Measurements from ENCODE around the gene OR10J5.
"Not testable (repeated sequence)": the region's sequence is repeated elsewhere in the genome, so short reads cannot be mapped to it uniquely, and the experiment has no call there.

OR10J5 gene, protein sequence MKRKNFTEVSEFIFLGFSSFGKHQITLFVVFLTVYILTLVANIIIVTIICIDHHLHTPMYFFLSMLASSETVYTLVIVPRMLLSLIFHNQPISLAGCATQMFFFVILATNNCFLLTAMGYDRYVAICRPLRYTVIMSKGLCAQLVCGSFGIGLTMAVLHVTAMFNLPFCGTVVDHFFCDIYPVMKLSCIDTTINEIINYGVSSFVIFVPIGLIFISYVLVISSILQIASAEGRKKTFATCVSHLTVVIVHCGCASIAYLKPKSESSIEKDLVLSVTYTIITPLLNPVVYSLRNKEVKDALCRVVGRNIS

DNA sequence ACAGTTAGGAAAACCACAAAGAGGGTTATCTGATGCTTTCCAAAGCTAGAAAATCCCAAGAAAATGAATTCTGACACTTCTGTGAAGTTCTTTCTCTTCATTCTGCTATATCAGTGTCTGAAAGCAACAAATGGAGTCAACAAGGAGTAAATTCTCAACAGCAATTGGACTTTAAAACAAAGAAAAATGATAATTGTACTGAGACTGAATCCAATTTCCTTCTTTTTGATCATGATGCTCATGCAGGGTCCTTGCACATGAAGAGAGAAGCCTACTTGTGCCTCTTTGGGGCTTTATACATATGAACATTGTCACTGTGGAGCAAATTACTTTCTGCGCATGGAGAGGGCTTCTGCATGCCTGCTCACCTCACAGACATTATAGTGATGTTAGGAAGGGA lies at the start of gene OR10J5:
TSS of gene OR10J5 (minus strand) at position 101 of the 400 bp plus-strand sequence. CDS start at position 101, 0 bp downstream.
- DNase-seq = no peak

GRCh38 chr1:159584536-159584935 lies 48.7 kb upstream of the OR10J5 start:
- no peak for DNase-seq

DNA sequence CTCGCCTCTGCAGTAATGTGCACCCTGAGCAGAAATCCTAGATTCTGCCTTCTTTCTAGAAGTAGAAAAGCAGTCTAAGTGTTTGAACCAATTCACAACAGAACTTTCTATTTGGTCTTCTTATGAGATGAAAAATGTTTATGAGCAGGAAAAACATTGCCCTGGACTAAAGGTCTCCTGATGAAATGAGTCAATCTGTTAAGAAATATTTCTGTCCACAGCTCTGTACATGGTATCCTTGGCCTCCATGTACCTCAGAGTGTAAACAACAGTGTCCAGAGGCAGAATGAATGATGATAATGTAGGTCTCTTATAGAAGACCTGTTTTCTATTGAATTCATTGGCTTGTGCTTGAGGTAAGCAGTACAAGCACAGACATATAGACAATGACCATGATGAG lies 45.6 kb upstream of the OR10J5 start:
- DNase-seq = no peak

GRCh38 chr1:159580340-159580739 lies 44.5 kb upstream of the OR10J5 start:
- DNase-seq = no peak

DNA sequence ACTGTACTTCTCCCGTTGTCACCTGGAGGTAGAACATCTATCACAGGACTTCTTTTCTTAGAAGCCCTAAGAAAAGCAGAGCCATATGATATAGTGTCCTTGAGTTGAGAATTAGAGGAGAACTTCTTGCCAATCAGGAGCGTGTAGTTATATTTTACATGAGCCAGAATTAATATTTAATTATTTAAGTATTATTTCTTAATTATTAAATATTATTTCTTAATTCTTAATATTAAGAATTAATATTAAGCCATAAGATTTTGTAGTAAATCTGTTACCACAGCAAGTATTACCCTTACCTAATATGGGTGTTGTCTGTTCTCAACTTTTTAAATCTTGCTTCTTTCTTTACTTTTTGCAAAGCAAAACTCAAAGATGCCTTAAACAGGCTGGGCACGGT lies 41.6 kb upstream of the OR10J5 start:
- no peak for DNase-seq

GRCh38 chr1:159562680-159563079 lies 26.9 kb upstream of the OR10J5 start:
- DNase-seq = no peak

- no peak for DNase-seq
Observed at GRCh38 chr1:159561497-159561896, 25.7 kb upstream of the OR10J5 start.

- DNase-seq = no peak
Observed at GRCh38 chr1:159560599-159560998, 24.8 kb upstream of the OR10J5 start.

- DNase-seq = no peak
Observed at GRCh38 chr1:159556931-159557369, 21.1 kb upstream of the OR10J5 start.

- no peak for DNase-seq
Observed at GRCh38 chr1:159554696-159555095, 18.9 kb upstream of the OR10J5 start.

- DNase-seq = no peak
Observed at GRCh38 chr1:159554261-159554660, 18.5 kb upstream of the OR10J5 start.

DNA sequence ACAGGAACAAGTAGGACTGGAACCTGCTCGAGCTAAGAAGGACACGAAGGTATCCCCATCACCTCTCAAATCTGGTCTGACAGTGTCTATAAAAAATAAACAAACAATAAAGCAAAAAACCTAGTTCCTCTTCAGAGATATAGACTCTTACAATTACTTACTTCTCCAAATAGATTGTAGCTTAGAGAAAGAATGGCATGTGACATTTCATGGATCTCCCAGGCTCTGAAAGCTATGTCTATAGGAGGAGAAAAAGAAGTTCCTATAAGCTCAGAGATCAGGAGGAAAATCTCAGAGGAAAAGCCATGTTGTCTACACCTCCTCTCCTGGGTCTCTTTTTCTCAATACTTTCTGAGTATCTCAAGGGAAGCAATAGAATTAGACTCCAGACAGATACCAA lies 12.3 kb upstream of the OR10J5 start:
- no peak for DNase-seq

- DNase-seq = no peak
Observed at GRCh38 chr1:159532922-159533321, 2.9 kb downstream of the OR10J5 start.

DNA sequence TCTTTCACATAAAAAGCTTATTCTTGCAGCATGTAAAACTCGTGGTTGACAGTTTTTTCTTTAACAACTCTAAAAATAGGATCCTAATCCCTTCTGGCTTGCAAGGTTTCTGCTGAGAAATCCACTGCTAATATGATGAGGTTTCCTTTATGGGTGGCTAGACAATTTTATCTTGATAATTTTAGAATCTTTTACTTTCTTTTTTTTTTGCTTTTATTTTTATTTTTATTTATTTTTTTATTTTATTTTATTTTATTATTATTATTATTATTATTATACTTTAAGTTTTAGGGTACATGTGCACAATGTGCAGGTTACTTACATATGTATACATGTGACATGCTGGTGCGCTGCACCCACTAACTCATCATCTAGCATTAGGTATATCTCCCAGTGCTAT lies 11.0 kb downstream of the OR10J5 start:
- not testable (repeated sequence) for DNase-seq

- DNase-seq = no peak
Observed at GRCh38 chr1:159510229-159510541, 25.6 kb downstream of the OR10J5 start.

- DNase-seq = no peak
Observed at GRCh38 chr1:159509440-159510228, 26.2 kb downstream of the OR10J5 start.

GRCh38 chr1:159508951-159509350 lies 26.9 kb downstream of the OR10J5 start:
- no peak for DNase-seq

DNA sequence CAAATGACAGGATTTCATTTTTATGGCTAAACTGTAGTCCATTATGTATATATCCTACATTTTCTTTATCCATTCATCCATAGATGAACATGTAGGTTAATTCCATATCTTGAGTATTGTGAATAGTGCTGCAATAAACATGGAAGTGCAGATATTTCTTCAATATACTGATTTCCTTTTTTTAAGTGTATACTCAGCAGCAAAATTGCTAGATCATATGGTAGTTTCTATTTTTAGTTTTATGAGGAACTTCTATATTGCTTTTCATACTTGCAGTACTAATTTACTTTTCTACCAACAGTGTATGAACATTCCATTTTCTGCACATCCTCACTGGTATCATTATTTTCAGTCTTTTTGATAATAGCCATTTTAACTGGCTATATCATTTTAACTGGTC lies 30.1 kb downstream of the OR10J5 start:
- no peak for DNase-seq

DNA sequence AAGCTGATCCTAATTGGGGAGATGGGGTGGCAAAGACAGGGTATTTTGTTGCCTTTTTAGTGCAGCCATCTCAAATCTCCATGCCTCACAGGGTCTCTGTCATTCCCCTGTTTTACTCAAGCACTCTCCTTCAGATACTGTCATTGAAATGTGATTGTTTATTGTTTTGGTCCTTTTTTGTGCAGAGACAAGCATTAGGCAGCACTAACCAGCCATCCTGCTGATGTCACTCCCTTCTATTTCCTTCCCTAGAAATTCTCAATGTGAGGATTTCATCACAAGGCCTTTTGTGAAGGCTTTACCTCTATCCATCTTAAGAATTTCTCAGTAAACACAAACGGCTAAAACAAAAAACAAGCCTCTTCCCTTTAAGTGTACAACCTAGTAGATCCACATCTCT lies 34.7 kb downstream of the OR10J5 start:
- DNase-seq = no peak

DNA sequence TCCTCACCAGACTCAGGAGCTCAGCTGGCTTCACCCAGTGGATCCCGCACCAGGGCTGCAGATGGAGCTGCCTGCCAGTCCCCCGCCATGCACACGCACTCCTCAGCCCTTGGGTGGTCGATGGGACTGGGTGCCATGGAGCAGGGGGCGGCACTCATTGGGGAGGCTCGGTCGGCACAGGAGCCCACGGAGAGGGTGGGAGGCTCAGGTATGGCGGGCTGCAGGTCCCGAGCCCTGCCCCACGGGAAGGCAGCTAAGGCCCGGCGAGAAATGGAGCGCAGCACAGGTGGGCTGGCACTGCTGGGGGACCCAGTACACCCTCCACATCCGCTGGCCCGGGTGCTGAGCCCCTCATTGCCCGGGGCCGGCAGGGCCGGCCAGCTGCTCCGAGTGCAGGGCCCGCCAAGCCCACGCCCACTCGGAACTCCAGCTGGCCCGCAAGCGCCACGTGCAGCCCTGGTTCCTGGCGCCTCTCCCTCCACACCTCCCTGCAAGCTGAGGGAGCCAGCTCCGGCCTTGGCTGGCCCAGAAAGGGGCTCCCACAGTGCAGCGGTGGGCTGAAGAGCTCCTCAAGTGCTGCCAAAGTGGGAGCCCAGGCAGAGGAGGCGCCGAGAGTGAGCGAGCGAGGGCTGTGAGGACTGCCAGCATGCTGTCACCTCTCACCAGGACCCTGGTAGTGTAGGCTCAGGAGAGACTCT lies 41.1 kb downstream of the OR10J5 start:
- not testable (repeated sequence) for DNase-seq

DNA sequence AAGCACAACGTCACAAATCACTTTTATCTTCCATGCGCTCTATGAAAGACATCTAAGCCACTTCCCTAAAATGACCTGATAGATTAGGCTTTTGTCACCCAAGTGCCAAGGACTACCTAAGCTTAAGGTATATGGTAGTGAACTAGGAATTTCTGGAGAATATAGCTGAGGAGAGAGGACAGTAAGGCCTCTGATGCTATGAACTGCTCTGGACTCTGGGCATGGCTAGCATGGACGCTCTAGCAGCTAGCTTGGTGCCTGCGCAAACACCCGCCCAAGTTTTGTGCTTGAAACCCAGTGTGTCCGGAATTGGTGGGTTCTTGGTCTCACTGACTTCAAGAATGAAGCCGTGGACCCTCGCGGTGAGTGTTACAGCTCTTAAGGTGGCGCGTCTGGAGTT lies 42.5 kb downstream of the OR10J5 start:
- no peak for DNase-seq

- no peak for DNase-seq
Observed at GRCh38 chr1:159492575-159493323, 43.1 kb downstream of the OR10J5 start.

Measured in NCI-H1436 (cell line).